ENCODE data around the gene NALF2.

The NALF2 gene

DNA sequence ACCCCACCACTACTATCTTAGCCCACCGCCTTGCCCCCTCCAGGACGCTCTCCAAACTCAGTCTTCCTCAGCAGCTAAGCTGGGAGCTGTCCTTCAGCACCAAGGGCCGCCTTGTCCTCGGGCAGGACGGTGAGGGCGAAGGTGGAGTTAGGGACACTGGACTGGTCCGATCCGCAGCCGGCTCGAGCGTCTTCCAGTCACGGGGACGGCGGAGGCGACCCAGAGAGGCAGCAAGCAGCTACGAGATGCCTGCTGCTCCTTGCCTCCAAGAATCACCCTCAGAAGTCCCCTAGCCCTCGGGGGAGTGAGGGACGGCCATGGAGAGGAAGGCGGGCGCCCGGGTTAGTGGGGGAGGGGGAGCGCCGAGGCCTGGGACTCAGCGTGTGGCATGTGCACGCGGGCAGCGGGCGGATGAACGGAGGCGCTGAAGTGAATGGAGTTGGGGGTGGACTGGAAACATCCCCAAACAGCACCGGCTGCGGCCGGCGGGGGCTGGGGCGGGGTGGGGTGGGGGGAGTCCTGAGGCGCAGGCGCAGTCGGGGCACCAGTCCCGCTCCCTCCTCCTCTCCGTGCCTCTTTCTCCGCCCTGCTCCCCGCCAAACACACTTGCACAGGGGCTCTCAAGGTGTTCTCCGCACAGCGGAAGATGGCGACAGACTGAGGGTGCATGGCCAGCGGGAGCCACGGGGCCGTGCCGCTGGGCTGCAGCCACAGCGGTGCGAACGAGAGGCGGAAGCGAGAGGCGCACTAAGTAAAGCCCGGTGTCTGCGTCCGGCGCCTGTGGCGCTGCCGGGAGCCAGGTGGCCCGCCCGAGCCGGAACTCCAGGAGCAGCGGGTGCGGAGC, at the start of gene NALF2:
NALF2 (plus strand) TSS at position 545 of the 844 bp plus-strand sequence. CDS start 957 bp downstream, outside the sequence.
- H3K27me3 Mint-ChIP-seq (ENCODE audit: low read depth), result peaks cover 25% of the 10 kb centered on the region
- H3K4me3 Mint-ChIP-seq, result peak within 1 kb of the TSS; percentile 78
- no peak within 1 kb of the TSS for H3K27ac Mint-ChIP-seq
- H3K9me3 Mint-ChIP-seq, result no peaks in the 10 kb centered on the region
- no peaks in the 10 kb centered on the region for H3K4me1 Mint-ChIP-seq (ENCODE audit: low read depth)
- no peaks in the 10 kb centered on the region for H3K36me3 Mint-ChIP-seq (ENCODE audit: low read depth)

DNA sequence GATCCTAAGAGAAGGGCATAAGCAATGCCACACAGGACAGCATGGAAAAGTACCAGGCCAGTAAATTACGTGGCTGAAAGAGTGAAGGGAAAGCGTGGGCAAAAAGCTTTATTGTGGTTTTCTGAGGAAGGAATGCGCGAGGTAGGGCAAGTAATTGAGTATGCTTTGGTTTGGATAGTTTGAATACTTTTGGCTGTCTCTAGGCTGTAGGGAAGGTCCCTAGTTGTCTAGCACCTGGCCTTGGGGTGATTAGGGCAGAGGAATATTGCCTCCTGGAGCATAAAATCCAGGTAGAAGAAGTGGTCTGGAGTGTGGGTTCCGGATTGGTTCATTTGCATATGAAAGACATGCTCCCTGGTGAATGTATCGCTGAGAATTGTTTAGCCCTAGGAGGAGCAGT, 46.4 kb upstream of the NALF2 start:
- no peak overlapping the region for H3K4me3 Mint-ChIP-seq
- no peaks in the 10 kb centered on the region for H3K27me3 Mint-ChIP-seq (ENCODE audit: low read depth)
- no peaks in the 10 kb centered on the region for H3K4me1 Mint-ChIP-seq (ENCODE audit: low read depth)
- no peaks in the 10 kb centered on the region for H3K36me3 Mint-ChIP-seq (ENCODE audit: low read depth)
- H3K27ac Mint-ChIP-seq, result no peak overlapping the region
- no peaks in the 10 kb centered on the region for H3K9me3 Mint-ChIP-seq

DNA sequence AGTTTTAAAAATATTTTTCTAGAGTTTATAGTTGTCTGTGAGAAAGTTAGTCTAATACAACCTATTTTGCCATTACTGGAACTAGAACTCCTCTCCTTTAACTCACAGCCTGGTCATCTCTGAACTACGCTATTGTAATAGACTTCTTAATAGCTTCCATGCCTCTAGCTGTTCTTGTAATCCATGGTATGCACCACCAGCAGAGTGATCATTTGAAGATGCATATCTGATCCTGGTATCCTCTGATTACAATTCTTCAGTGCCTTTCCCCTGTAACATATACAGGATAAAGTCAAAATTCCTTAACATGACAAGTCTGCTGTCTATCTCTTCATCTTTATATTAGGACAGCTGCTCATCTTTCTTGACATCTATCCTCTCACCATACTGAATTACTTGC, 37.6 kb upstream of the NALF2 start:
- Mint-ChIP-seq H3K27ac (no peak overlapping the region), H3K36me3 (ENCODE audit: low read depth) (no peaks in the 10 kb centered on the region), H3K9me3 (no peaks in the 10 kb centered on the region), H3K4me3 (no peak overlapping the region), H3K4me1 (ENCODE audit: low read depth) (no peaks in the 10 kb centered on the region), H3K27me3 (ENCODE audit: low read depth) (no peaks in the 10 kb centered on the region)

DNA sequence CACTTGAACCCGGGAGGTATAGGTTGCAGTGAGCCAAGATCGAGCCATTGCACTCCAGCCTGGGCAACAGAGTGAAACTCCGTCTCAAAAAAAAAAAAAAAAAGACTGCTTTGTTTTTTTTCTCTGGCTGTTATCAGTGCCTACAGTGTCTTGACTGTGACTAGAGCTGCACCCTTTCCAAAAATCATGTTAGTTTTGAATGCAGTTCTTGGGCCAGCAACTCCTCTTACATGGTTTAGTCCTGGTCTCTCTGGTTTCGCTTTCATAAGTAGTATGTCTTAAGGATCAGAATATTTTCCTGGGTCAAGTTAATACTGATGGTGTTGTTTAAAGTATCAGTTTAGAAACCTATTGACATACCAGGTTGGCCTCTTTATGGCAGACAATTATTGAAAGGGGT, 34.2 kb upstream of the NALF2 start:
- Mint-ChIP-seq H3K27me3 (ENCODE audit: low read depth) (no peaks in the 10 kb centered on the region), H3K9me3 (no peaks in the 10 kb centered on the region), H3K4me3 (no peak overlapping the region), H3K4me1 (ENCODE audit: low read depth) (no peaks in the 10 kb centered on the region), H3K27ac (no peak overlapping the region), H3K36me3 (ENCODE audit: low read depth) (no peaks in the 10 kb centered on the region)

DNA sequence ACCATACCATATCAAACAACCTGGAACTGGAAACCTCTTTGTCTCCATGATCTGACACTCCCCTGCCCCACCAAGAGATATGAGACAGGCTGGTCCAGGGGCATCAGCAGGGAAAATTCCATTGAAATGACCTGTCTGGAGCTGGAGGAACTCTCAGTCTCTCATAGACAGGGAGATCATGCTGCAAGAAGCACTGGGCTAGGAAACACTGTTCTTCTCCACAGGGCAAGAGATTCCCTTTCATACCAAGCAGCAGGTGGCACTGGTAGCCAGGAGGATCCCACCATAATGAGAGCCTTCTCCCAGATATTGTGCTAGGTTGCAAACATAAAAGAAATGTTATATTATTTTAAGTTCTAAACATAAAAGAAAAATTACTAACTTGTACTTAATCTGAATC, 14.5 kb upstream of the NALF2 start:
- Mint-ChIP-seq H3K27ac (no peak overlapping the region), H3K27me3 (ENCODE audit: low read depth) (peaks cover 7% of the 10 kb centered on the region), H3K4me1 (ENCODE audit: low read depth) (no peaks in the 10 kb centered on the region), H3K36me3 (ENCODE audit: low read depth) (no peaks in the 10 kb centered on the region), H3K4me3 (no peak overlapping the region), H3K9me3 (no peaks in the 10 kb centered on the region)

DNA sequence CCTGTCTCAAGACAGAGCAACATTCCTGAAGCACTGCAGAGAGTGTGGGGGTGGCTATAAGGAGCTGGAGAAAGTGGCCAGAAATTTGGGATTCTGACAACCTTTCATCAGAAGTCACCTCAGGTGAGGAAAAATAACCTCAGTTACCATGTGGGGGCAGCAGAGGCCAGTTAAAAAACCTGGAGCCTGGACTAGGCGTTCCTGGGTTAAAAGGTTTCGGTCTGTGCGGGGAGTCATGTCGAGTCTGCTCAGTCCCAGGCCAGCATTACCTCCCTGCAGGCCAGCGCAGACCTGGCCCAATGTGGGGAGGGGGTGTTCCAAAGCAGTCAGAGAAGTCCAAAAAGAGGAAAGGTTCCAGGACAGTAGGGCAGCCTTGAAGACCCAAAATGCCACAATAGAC, 10.9 kb upstream of the NALF2 start:
- no peaks in the 10 kb centered on the region for H3K36me3 Mint-ChIP-seq (ENCODE audit: low read depth)
- H3K4me3 Mint-ChIP-seq, result no peak overlapping the region
- peaks cover 6% of the 10 kb centered on the region for H3K27me3 Mint-ChIP-seq (ENCODE audit: low read depth)

DNA sequence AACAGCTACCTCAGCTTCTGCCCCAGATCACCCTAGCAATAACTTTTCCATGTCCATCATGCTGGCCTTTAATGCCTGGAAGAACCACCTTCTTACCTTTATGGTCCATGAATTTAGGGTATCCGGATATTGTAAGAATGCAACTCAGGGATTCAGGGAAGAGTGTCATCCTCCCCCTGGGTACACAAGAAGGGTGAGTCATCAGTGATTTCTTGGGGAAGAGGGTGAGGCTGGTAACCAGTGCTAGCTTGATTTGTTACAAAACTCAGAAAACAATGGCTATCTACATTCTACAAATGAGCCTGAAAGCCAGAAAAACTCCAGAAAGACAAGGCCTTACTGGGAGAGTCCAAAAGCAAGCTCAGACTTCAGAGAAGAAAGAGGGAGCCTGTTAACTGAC, 10.4 kb upstream of the NALF2 start:
- H3K27ac Mint-ChIP-seq, result no peak overlapping the region
- no peaks in the 10 kb centered on the region for H3K36me3 Mint-ChIP-seq (ENCODE audit: low read depth)
- no peaks in the 10 kb centered on the region for H3K4me1 Mint-ChIP-seq (ENCODE audit: low read depth)
- H3K4me3 Mint-ChIP-seq, result no peak overlapping the region
- no peaks in the 10 kb centered on the region for H3K9me3 Mint-ChIP-seq
- peaks cover 6% of the 10 kb centered on the region for H3K27me3 Mint-ChIP-seq (ENCODE audit: low read depth)

More for the DNA sequence above, 10.9 kb upstream of the NALF2 start:
- no peaks in the 10 kb centered on the region for H3K9me3 Mint-ChIP-seq
- no peak overlapping the region for H3K27ac Mint-ChIP-seq
- no peaks in the 10 kb centered on the region for H3K4me1 Mint-ChIP-seq (ENCODE audit: low read depth)

DNA sequence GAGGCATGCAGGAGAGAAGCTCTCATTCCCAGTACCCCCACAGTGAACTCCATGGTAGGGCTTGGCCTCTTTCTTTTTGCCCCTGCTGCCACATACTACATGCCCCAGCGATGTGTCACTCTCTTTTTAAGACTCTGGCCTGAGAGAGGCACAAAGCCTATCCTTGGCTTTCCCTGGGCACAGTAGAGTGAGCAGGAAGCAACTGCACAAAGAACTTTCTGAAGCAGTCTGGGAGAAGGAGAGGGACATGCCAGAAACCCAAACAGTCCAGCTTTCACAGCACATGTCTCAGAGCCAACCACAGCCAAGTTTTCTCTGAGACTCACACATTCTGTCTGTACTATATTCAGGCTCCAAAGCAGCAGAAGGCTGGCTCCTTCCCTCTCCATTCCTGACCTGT, 7.9 kb upstream of the NALF2 start:
- H3K27me3 Mint-ChIP-seq (ENCODE audit: low read depth), result peaks cover 6% of the 10 kb centered on the region

DNA sequence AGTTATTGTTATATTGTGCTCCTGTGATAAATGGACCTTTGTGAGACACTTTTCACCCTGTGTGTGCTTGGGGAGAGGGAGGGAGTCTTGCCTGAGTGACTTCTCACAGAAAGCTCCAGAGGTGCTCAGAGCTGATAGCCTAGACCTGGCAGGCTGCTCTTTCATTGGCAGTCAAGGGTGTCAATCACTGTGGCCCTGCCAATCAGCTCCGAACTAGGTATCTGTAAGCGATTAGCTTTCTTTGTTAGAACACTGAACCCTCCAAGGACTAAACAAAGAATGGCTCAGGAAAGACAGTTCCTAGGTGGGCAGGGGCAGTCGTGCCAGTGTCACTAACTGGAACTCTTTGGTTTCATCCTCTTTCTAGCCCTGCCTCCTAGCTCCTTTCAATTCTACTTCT, 2.7 kb upstream of the NALF2 start:
- Mint-ChIP-seq H3K9me3 (no peaks in the 10 kb centered on the region), H3K4me1 (ENCODE audit: low read depth) (no peaks in the 10 kb centered on the region)

More for the DNA sequence above, 7.9 kb upstream of the NALF2 start:
- Mint-ChIP-seq H3K4me1 (ENCODE audit: low read depth) (no peaks in the 10 kb centered on the region), H3K27ac (no peak overlapping the region), H3K4me3 (no peak overlapping the region), H3K36me3 (ENCODE audit: low read depth) (no peaks in the 10 kb centered on the region), H3K9me3 (no peaks in the 10 kb centered on the region)

DNA sequence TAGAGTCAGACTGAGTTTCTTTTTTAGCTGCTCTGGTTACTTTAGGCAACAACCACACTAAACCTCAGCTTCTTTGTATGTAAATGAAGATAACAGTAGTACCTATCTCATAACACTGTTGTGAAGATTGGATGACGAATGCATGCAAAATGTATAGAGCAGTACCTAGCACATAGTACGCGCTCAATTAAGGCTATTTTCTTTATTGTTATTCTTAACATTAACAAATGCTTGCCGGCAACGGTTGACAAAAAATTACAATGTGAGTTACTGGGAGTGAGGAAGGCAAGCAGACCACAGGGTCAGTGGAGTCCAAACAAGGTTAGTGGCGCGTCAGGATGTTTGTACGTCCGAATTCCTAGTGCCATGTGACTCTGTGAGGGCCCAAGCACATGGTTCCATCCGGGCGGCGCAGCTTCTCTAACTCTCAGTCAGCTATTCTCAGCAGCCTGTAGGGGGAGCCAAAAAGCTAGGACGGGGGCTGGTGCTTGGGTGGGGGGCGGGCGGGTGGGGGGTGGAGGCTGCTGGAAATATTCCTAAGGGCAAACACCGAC, 821 bp upstream of the NALF2 start:
- Mint-ChIP-seq H3K27me3 (ENCODE audit: low read depth) (peaks cover 20% of the 10 kb centered on the region), H3K27ac (no peak overlapping the region), H3K4me3 (no peak overlapping the region), H3K36me3 (ENCODE audit: low read depth) (no peaks in the 10 kb centered on the region), H3K4me1 (ENCODE audit: low read depth) (no peaks in the 10 kb centered on the region), H3K9me3 (no peaks in the 10 kb centered on the region)

More for the DNA sequence above, 2.7 kb upstream of the NALF2 start:
- H3K27ac Mint-ChIP-seq, result no peak overlapping the region
- H3K4me3 Mint-ChIP-seq, result no peak overlapping the region
- peaks cover 8% of the 10 kb centered on the region for H3K27me3 Mint-ChIP-seq (ENCODE audit: low read depth)
- no peaks in the 10 kb centered on the region for H3K36me3 Mint-ChIP-seq (ENCODE audit: low read depth)

DNA sequence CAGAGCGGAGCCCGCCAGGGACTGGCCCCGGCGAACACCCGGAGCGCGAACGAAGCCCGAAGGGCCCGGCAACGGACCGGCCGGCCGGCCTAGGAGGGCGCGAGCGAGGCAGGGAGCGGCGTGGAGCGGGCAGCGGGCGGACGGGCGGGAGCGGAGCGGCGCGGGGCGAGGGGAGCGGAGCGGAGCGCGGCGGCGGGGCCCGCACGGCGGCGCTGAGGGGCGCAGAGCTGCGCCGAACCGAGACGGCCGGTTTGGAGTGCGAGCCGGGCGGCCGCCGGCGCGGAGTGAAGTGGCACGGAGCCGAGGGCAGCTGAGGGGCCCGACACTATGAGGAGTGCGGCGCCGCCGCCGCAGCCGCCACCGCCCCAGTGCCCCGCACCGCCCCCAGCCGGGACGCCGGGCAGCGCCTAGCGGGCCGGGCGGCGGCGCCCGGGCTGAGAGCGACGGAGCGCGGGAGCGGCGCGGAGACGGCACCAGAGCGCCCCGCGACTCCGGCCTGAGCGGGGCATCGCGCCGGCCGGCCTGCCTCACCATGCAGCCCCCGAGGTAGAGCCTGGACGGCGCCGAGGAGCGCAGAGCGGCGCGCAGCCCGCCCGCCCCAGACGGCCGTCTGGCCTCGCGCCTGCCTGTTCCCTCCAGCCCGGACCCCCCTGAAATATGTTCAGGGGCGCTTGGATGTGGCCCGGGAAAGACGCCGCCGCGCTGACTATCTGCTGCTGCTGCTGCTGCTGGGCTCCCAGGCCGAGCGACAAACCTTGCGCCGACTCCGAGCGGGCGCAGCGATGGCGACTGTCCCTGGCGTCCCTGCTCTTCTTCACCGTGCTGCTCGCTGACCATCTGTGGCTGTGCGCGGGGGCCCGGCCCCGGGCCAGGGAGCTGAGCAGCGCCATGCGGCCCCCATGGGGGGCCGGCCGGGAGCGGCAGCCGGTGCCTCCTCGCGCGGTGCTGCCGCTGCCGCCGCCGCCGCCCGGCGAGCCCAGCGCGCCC, 793 bp downstream of the NALF2 start:
- Mint-ChIP-seq H3K27me3 (ENCODE audit: low read depth) (peaks cover 30% of the 10 kb centered on the region), H3K9me3 (no peaks in the 10 kb centered on the region), H3K4me3 (no peak overlapping the region), H3K4me1 (ENCODE audit: low read depth) (no peaks in the 10 kb centered on the region), H3K27ac (no peak overlapping the region), H3K36me3 (ENCODE audit: low read depth) (no peaks in the 10 kb centered on the region)

DNA sequence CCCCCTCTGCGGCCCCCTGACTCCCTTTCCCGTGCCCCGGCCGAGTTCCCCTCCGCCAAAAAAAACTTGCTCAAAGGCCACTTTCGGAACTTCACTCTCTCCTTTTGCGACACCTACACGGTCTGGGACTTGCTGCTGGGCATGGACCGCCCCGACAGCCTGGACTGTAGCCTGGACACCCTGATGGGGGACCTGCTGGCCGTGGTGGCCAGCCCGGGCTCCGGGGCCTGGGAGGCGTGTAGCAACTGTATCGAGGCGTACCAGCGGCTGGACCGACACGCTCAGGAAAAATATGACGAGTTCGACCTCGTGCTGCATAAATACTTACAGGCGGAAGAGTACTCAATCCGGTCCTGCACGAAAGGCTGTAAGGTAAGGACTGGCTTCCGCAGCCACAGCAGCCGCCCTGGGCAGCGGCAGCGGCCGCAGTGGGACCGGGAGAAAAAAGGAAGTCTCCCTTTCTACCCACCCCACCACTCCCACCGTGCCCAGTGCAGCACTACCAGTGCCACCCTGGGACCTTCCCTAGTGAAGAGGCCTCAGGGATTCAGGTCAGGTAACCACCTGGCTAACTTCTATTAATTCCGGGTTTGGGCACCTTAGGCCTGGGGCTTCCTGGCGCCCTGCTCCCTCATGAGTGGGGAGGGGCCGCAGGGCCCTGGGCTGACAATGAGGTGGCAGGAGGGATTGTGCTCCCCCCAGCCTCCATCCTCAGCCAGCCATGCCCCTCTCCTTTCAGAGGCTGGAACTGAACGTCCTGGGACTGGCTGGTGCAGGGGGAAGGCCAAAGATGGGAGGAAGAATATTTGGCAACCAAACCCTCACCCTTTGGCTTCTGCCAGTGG, 1.9 kb downstream of the NALF2 start:
- Mint-ChIP-seq H3K4me1 (ENCODE audit: low read depth) (no peaks in the 10 kb centered on the region), H3K27me3 (ENCODE audit: low read depth) (peaks cover 31% of the 10 kb centered on the region), H3K4me3 (peak overlapping the region; percentile 48), H3K9me3 (no peaks in the 10 kb centered on the region), H3K27ac (no peak overlapping the region), H3K36me3 (ENCODE audit: low read depth) (no peaks in the 10 kb centered on the region)

DNA sequence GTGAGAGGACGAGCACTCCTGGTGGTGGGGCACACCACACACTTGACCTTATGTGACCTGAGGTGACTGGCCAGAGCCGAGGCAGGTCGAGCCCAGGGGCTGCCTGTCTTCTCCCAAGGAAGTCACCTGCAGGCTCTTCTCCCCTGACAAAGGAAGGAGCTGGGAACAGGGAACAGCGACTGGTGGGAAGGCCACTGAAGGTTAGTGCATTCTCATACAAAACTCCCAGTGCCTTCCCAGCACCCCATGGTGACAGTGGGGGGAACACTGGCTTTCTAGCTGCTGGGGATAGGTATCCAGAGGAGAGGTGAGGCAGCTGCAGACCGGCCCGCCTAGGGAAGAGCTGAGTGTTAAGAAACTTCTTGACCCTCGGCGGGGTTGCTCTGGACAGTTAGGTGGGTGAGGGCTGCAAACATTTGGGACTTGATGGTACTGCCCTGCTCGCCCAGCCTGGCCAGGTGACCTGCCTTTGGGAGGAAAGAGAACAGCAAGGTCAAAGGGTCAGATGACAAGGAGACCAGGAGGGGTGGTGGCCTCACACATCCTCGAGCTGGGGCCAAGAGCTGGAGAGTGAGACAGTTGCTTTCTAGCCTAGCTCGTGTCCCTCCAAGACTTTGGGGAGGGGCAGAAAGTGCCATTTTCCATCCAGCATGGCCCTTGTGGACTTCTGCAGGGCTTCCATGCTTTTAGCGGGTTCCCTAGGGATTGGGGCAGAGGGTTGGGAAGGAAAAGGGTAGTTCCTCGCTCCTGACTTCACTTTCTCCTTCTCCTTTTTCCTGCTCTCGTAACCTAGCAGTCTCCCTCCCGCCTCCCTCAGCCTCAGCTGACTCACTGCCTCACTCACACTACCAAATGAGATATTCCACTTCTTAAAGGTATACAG, 2.7 kb downstream of the NALF2 start:
- Mint-ChIP-seq H3K9me3 (no peaks in the 10 kb centered on the region), H3K27ac (no peak overlapping the region), H3K36me3 (ENCODE audit: low read depth) (no peaks in the 10 kb centered on the region), H3K27me3 (ENCODE audit: low read depth) (peaks cover 31% of the 10 kb centered on the region), H3K4me1 (ENCODE audit: low read depth) (no peaks in the 10 kb centered on the region), H3K4me3 (no peak overlapping the region)

Data from T-helper 1 cell treated with Interleukin-12 subunit alpha and Interleukin-12 subunit beta and Interleukin-4 antibody, amounts not matched to agents 30 μg/mL and 1 μg/mL, for 36 hours (primary cell).